Measurements from ENCODE around the gene LIMCH1. TPM values are rescaled to one million over a fixed set of nuclear protein-coding genes. Genes with fewer than 3 reads are reported as not detected.
A peak's percentile ranks its signal among the peaks of the same experiment; 100 is the strongest.

LIMCH1 gene
- total and polyA plus RNA-seq, 7 donors = 14.2 to 279 (median 169) TPM

DNA sequence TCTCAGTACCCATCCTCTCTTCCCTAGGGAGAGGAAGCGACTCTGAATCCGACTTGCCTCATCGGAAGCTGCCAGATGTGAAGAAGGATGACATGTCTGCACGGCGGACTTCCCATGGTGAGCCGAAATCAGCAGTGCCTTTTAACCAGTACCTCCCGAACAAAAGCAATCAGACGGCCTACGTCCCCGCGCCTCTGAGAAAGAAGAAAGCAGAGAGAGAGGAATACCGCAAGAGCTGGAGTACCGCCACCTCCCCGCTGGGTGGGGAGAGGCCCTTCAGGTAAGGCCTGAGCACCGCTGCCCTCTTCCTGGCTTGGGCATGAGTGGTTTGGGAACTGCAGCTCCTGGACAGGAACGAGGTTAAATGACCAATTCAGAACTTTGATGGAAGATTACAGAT is 81.2 kb downstream of the LIMCH1 start:
- TF ChIP-seq, protein P1, sequence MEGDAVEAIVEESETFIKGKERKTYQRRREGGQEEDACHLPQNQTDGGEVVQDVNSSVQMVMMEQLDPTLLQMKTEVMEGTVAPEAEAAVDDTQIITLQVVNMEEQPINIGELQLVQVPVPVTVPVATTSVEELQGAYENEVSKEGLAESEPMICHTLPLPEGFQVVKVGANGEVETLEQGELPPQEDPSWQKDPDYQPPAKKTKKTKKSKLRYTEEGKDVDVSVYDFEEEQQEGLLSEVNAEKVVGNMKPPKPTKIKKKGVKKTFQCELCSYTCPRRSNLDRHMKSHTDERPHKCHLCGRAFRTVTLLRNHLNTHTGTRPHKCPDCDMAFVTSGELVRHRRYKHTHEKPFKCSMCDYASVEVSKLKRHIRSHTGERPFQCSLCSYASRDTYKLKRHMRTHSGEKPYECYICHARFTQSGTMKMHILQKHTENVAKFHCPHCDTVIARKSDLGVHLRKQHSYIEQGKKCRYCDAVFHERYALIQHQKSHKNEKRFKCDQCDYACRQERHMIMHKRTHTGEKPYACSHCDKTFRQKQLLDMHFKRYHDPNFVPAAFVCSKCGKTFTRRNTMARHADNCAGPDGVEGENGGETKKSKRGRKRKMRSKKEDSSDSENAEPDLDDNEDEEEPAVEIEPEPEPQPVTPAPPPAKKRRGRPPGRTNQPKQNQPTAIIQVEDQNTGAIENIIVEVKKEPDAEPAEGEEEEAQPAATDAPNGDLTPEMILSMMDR (IDR thresholded peaks at IDR 0.05) = no peak
- H3K4me3 ChIP-seq = no peak overlapping the region
- H3K36me3 ChIP-seq (ENCODE audit: insufficient read depth in 1 of 2, low read depth in 1 of 2) = peaks cover 0 to 42% of the 10 kb centered on the region in 2 donors
- H3K9me3 ChIP-seq = no peaks in the 10 kb centered on the region
- 85 to 90% (median 87%) methylated on average over 16 of the region's 16 CpGs for WGBS, 3 donors
- ATAC-seq (no peak), DNase-seq (no peak)
- intact Hi-C loops (cut with DNase I) = no loop called here
- H3K27me3 ChIP-seq (ENCODE audit: insufficient read depth in 3 of 3, low read length in 2 of 3) = no peaks in the 10 kb centered on the region
- no peak overlapping the region for H3K27ac ChIP-seq
- H3K4me1 ChIP-seq = no peaks in the 10 kb centered on the region

DNA sequence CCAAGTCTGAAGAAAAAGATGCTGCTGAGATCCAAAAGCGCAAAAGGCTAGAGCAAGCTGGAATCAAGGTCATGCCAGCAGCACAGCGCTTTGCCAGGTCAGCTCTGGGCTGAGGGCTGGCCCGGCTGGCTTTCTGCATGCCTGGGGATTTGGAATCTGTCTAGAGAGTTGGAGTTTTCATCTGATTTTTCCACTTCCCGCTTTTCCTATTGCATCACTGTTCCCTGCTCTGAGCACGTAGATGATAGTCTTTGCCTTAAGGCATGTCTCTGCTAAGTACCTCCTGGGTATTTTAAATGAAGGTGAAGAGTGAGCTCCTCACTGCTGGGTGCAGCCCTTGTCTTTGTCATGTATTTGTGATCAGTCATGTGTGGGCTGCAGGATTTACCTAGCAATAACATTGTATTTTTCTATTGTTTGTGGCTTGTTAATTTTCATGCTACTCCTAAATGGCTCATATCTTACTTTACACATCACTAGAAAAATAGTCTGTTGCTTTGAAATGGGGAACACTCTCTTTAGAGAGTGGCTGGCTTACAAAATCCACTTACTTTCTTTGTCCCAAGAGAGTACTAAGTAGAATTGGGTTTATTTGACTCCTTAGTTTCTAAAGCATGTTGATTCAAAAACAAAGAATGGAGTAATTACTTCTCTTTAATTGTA is 82.8 kb downstream of the LIMCH1 start:
- 41 to 53% (median 51%) methylated on average over 5 of the region's 5 CpGs for WGBS, 3 donors
- ATAC-seq = peak in 1 of 4 donors; percentile 29
- no peaks in the 10 kb centered on the region for H3K27me3 ChIP-seq (ENCODE audit: insufficient read depth in 3 of 3, low read length in 2 of 3)
- H3K9me3 ChIP-seq = no peaks in the 10 kb centered on the region
- intact Hi-C loops (cut with DNase I) = no loop called here
- no peak overlapping the region for H3K4me3 ChIP-seq
- peaks cover 6% of the 10 kb centered on the region for H3K4me1 ChIP-seq
- no peak overlapping the region for H3K27ac ChIP-seq
- no peak for DNase-seq
- TF ChIP-seq, protein P1 (IDR thresholded peaks at IDR 0.05) = no peak
- H3K36me3 ChIP-seq (ENCODE audit: insufficient read depth in 1 of 2, low read depth in 1 of 2) = peaks cover 0 to 30% of the 10 kb centered on the region in 2 donors

DNA sequence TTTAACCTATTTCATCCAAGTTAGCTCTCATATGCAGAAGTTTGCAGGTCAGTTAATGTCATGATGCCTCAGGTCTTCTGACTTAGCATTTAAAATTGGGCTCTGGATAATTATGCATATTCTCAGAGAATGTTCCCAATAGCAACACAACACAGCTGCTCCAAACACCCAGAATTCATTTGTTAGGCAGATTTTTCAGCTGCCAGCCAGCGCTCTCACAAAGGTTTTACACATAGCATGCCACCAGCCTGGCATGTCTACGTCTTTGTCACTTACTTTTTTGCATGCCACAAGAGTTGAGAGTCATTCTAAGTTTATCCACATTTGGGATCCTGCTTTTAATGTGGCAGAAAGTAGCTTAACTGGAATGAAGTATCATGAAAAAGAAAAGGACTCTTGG is 84.8 kb downstream of the LIMCH1 start:
- TF ChIP-seq, protein P1 (IDR thresholded peaks at IDR 0.05) = no peak
- Histone ChIP-seq H3K4me1 (peaks cover 6% of the 10 kb centered on the region), H3K36me3 (ENCODE audit: insufficient read depth in 1 of 2, low read depth in 1 of 2) (peaks cover 0 to 29% of the 10 kb centered on the region in 2 donors), H3K9me3 (no peaks in the 10 kb centered on the region), H3K27ac (no peak overlapping the region), H3K4me3 (no peak overlapping the region), H3K27me3 (ENCODE audit: insufficient read depth in 3 of 3, low read length in 2 of 3) (no peaks in the 10 kb centered on the region)
- peak in 1 of 4 donors; percentile 36 for ATAC-seq
- 35 to 57% (median 43%) methylated on average over 2 of the region's 2 CpGs for WGBS, 3 donors
- intact Hi-C loops (cut with DNase I) = no loop called here
- no peak for DNase-seq

DNA sequence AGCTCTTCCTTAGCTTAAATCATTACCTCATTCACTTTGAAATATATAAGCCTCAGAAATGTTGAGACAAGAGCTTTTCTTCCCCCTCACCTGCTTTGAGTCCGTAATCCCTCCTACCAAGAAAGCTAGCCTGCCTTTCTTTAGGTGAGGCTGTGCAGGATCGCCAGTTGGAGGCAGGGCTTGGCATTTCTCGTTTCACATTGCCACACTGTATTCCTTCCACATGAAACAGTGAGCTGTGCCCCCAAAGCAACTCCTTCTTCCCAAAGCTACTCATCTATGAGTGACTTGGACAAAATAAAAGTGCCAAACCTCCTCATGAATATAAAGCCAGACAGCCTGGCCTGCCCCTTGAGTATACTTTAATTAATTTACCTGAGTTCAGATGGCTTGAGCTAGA is 86.8 kb downstream of the LIMCH1 start:
- no peaks in the 10 kb centered on the region for H3K27me3 ChIP-seq (ENCODE audit: insufficient read depth in 3 of 3, low read length in 2 of 3)
- intact Hi-C loops (cut with DNase I) = no loop called here
- H3K4me1 ChIP-seq = peaks cover 6% of the 10 kb centered on the region
- H3K4me3 ChIP-seq = no peak overlapping the region
- TF ChIP-seq, protein P1 (IDR thresholded peaks at IDR 0.05) = no peak
- WGBS, 3 donors = 48 to 90% (median 64%) methylated on average over 3 of the region's 3 CpGs
- no peak overlapping the region for H3K27ac ChIP-seq
- no peak for DNase-seq
- no peaks in the 10 kb centered on the region for H3K9me3 ChIP-seq
- peak in 2 of 4 donors; percentile 63 to 68 for ATAC-seq
- H3K36me3 ChIP-seq (ENCODE audit: insufficient read depth in 1 of 2, low read depth in 1 of 2) = peaks cover 0 to 10% of the 10 kb centered on the region in 2 donors

DNA sequence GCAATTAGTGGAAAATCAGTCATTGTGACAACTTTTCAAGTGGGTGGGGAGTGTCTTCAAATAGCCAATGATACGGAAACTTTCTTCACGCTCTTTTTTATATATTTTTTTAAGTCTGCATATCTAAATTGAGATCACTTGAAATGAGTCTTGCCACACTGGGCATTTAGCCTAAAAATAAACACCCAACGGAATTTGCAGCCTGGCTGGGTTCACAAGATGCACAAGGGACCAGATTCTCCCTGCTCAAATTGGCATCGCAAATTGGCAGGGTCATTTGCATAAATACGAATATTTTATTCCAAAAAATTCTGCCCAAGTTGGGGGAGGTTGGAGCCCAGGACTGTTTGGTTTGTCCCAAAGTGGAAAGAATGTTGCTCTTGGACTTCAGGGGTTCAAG is 87.6 kb downstream of the LIMCH1 start:
- intact Hi-C loops (cut with DNase I) = no loop called here
- WGBS, 3 donors = 31 to 49% (median 41%) methylated on average over 5 of the region's 5 CpGs
- TF ChIP-seq, protein P1 (IDR thresholded peaks at IDR 0.05) = no peak

More for the DNA sequence above, 87.6 kb downstream of the LIMCH1 start:
- ATAC-seq (peak in 1 of 4 donors; percentile 51), DNase-seq (no peak)
- Histone ChIP-seq H3K27me3 (ENCODE audit: insufficient read depth in 3 of 3, low read length in 2 of 3) (no peaks in the 10 kb centered on the region), H3K4me3 (no peak overlapping the region), H3K27ac (no peak overlapping the region), H3K36me3 (ENCODE audit: insufficient read depth in 1 of 2, low read depth in 1 of 2) (peaks cover 0 to 2% of the 10 kb centered on the region in 2 donors), H3K4me1 (peaks cover 6% of the 10 kb centered on the region), H3K9me3 (no peaks in the 10 kb centered on the region)

Measured in psoas muscle (tissue), 8 donors.